ENCODE results near the gene CBX5.
"Not testable (repeated sequence)": the region's sequence is repeated elsewhere in the genome, so short reads cannot be mapped to it uniquely, and the experiment has no call there.

Gene CBX5

DNA sequence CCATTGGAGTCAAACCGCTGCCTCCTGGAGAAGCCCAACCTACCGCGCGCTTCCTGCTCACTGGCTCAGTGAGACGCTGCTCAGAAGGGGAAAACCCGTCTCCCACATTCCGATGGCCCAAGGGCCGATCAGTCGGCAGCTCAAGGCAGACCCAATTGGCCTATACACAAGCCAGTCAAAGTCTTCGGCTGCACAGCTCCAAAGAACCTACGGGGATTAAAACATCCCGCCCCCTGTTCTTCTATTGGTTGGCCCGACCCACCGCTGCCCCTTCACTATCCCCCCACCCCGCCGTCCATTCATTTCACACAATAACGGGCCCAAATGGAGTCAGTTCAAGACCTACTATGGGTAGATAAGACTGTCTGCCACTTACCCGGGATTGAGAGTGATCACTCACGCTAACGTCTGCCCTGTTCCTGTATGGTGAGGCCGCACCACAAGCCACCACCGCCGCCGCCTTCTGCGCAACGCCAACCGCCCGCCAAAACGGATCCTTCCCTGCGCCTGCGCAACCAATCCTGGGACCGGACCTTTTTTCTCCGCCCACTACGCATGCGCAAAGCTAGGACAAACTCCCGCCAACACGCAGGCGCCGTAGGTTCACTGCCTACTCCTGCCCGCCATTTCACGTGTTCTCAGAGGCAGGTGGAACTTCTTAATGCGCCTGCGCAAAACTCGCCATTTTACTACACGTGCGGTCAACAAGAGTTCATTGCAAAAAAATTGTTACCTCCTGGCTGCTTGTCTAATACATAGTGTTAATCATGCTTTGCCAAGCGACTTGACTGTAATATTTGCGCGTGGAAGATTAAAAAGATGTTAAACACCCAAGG is at the start of gene CBX5:
TSS of gene CBX5 (minus strand) at position 491 of the 836 bp plus-strand sequence. CDS start 22,472 bp downstream, outside the sequence.
- no peak for DNase-seq

DNA sequence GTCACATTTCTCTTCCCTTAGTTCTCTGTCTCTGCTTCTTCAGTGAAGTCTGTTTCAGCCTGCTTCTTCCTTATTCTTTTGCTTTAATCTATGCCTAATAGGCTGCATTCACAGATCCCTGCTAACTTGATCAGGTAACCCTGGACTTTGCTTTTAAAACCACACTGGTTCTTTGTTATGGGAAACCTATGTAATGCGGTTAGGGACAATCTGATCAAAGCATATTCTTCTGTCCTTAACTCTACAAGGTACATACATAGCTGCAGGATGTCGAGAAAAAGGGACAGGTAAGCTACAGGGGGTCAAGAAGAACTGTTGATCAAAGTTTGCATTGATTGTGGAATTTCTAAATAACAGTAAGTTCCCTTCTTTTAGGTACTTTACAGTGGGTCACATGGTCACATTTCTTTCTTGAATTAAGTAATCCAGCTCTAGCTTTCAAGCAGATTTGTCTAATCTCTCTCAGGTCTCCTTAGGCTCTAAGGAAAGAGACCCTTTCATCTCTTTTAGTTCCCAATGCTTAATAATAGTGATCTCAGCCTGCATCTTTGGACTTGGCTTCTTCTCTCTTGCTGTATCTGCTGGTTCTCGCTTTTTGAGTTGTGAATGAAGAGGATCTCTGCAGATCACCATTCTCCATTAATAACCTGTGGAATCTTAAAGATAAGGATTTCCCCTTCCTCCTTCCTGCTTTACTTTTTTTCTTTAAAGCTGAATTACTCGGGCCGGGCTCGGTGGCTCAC is 48.8 kb upstream of the CBX5 start:
- DNase-seq = no peak

DNA sequence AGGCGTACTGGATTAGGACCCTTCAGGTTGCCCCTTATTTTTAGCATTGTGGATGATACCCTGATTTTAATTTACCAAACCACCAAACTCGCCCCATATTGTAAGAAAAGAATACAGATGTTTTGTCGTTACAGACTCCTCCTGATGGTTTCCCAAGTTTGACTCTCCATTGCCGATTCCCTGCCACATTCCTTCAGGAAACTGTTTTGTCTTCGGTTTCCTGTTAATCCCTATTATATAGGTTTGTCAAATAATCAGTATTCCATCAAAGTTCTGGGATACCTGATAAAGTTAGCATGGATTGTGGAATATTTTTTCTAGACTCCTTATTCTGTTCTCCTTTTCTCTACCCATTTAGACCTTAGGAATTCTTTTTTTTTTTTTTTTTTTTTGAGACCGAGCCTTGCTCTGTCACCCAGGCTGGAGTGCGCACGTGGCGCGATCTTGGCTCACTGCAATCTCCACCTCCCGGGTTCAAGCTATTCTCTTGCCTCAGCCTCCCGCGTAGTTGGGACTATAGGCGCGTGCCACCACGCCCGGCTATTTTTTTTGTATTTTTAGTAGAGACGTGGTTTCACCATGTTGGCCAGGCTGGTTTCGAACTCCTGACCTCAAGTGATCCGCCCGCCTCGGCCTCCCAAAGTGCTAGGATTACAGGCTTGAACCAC is 45.7 kb upstream of the CBX5 start:
- DNase-seq = not testable (repeated sequence)

DNA sequence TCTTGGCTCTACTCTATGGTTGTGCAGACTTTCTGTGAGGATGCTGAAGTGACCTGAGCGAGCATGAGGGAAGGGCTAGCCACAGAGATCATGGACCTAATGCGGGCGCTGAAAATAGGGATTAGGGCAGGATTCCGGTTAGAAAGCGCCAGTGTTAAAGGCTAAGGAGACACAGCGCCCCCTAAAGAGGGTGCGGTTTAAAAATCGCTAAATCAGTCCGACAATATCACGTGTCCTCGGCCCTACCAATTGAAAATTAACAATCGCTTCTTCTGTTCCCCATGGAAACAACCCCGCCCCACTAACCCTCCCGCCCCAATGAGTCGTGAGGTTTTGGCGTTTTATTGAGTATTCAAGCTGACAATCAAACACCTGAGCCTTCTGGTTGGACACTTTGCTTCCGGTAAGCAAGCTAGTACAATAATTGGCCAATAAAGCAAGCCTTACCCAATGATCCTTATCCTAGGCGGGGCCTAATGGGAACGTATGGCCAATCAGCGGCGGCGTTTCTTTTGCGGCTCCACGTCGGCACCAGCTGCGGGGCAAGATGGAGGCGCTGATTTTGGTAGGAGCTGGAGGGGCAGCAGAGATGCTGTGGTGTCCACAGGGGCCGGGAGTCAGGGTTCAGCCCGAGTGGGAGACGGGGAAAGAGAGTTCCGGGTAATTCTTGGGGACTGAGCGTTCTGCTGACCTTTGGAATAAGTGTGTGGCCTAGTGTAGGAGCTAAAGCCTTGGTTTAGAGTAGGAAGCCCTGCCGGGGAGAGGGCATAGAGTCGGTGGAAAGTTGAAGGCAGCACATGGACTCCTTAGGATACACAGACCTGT is 44.9 kb upstream of the CBX5 start, which contains the start of gene COPZ1:
TSS of gene COPZ1 (plus strand) at position 515 of the 825 bp plus-strand sequence. CDS start at position 548, 33 bp downstream.
- DNase-seq = no peak

DNA sequence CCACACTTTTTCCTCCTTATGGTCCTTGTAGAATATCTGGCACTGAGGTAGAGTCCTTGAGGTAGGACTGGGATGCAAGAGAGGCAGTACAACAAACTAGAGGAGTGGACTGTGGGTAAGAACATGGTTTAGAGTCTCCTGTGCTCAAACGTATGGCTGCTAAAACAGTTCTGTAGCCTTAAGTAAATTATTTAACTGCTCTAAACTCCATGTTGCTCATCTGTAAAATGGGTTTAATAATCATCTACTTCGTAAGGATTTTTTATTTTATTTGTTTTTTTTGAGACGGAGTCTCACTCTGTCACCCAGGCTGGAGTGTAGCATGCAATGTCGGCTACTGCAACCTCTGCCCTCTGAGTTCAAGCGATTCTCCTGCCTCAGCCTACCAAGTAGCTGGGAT is 41.4 kb upstream of the CBX5 start:
- DNase-seq = no peak

DNA sequence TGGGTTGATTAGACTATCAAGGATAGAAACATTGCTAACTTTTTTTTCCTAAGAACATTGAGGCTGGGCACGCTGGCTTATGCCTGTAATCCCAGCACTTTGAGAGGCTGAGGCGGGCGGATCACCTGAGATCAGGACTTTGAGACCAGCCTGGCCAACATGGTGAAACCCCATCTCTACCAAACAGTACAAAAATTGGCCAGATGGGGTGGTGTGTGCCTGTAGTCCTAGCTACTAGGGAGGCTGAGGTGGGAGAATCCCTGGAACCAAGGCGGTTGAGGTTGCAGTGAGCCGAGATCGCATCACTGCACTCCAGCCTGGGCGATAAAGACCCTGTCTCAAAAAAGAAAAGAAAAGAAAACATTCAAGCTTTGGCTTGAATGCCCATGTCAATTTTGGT is 32.4 kb upstream of the CBX5 start:
- DNase-seq = not testable (repeated sequence)

DNA sequence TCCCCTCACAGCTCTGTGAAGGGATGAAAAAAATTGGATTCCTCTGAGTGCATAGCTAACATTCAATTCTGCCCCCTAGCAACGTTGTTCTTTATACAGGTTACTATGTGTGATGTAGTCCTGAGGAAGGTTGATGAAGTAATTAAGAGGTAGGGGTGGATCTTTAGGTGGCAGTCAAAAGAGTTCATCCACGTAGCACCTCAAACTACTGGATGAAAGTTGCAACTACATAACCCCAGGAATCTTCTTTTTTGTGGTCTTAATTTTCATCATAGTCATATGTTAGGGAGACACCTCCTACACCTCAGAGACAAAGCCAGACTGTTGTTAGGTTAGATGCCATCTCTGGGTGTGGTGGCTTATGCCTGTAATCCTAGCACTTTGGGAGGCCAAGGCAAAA is 31.1 kb upstream of the CBX5 start:
- DNase-seq = no peak

DNA sequence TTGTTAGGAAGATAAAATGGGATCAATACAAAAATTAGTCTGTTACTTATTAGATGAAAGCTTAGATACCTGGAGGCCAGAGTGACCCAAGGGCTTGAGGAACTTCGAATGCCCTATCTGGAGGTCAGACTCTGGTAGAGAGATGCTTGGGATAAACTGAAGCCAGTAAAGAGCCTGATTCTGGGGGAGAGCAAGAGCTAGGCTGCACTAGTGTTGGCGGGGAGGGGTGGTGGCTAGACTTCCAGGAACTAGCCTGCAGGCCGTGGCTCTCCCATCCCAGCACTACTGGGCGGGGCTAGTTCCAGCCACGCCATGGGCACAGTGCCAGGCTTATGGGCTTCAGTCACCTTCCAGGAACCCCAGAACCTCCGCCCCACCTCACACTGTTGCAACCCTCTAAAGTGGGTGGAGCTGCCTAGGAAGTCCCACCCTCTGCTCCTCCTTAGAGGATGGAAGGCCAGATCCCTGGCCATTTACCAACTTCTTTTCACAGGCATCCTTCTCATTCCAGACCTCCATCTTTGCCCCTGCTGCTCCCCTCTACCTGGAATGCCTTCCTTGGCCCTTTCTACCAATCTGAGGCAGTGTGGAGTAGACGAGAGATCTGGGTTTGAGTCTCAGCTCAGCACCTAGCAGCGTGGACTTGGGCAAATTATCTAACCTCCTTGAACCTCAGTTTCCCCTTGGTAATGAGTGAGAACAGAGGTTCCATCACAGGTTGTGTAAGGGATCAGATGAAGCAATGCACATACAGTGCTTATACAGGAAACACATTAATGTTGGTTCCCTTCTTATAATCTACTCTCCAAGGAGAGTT is 27.2 kb upstream of the CBX5 start:
- no peak for DNase-seq

DNA sequence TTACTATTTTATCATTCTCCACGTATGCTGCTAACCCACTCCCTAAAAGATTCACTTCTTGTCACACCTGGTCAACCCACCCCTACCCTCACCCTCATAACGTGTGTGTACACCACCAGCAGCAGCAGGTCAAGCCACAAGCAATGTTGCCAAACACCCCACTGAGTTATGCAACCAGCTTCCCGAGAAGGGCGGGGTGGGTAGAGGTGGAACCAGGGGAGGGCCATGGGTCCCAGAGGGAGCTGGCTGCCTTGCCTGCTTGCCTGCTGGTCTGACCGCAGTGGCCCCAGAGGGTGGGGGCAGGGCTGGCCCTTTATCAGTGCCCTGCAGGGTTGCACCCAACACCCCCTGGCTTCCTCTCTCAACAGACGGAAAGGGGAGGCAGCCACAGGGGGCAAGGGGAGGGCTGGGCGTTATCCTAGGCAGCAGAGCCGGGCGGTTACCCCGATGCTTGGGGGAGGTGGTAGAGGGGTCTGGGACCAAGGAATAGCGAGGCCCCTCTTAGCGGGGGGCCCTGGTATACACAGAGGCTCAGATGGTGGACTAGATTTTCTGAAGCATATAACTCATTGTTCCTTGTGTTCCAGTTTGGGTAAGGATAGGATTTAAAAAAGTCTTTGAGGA is 24.4 kb upstream of the CBX5 start:
- DNase-seq = no peak

DNA sequence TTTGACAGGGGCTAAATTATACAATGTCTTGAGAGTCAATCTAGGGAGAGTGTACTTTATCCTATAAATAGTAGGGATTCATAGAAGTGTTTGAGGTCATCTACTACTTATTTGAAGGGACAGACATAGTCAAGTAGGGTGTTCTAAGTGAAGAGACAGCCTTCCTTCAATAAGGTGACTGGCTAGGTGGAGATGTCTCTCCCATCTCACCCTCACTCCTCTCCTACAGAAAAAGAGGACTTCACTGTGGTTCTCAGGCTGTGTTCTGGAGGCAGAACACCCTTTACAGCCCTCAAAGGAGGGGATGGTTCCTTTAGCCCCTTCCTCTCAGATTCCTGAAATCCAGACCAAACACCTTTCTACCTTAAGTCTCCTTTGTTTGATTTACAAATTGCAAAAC is 23.7 kb upstream of the CBX5 start:
- DNase-seq = no peak

DNA sequence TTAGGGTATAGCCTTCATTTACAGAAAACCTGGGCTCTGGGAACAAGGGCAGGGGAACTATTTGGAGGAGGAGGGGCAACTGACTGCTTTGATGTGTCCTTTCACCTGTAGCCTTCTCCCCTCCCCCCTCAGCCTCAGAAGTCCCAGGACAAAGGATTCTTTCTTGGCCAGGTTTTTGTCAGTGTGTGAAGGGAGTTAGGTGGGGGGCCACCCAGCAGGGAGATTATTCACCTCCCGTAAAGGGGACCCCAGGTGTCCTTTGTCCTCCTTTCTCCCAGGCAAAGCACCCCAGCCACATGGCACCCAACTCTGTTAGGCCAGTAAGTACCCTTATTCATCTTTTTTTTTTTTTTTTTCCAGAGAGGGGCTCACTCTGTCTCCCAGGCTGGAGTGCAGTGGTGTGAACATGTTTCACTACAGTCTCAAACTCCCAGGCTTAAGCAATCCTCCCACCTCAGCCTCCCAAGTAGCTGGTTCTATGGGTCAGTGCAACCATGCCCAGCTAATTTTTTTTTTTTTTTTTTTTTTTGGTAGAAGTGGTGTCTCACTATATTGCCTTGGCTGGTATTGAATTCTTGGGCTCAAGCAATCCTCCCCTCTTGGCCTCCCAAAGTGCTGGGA is 21.6 kb upstream of the CBX5 start:
- no peak for DNase-seq

DNA sequence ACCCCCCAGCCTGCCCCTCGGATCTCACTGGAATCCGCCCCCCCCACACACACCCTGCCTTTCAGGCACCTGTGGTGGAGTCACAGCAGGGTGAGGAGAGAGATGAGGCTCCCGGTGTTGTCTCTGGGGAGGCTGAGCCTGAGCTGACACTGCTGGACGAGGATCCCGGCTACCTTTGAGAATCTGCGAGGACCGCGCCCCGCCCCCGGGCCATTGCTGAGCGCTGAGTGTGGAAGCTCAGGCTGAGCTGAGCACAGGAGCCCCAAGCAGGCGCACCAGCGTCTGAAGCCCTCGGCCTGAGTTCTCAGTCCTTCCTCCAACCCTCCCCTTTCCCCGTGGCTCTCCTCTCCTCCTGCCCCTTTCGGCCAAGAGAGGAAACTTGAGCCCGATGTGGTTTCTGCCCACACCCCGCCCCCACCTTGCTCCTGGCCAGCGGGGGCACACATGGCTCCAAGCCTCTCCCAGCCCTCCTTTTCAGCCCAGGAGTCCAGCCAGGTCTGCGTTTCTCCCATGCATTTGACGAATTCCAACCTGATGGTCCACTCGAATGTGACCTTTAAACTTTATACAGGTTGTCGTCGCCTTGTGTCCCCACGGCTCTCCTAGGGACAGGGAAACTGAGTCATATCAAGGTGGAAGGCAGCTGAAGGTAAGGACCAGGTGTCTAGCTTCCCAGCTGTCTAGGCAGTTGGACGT is 21.0 kb upstream of the CBX5 start, which contains the start of gene NFE2:
TSS of gene NFE2 (minus strand) at position 284 of the 696 bp plus-strand sequence. CDS start 5,767 bp downstream, outside the sequence.
- DNase-seq = no peak

DNA sequence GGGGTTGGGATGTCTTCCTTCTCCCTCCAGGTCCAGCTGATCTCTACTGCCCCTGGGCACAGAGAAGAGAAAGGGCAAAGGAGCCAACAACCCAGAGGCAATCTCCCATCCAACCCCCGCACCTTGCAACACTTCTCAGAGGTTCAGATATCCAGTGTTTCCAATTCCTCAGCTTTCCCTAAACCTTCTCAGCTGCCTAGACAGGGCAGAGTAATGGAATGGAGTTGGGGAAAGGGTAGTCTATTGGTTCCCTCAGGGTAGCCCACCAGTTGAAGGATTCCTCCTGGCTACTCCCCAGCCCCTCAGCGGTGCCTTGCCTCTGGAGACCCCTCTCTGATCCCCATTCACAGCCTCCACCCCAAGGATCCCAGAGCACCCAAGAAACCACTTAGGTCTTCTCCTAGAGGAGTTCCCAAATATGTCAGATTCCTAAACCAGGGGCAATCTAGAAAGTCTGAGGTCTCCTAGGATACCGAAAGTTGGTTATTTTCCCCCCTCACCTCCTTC is 20.4 kb upstream of the CBX5 start:
- no peak for DNase-seq

DNA sequence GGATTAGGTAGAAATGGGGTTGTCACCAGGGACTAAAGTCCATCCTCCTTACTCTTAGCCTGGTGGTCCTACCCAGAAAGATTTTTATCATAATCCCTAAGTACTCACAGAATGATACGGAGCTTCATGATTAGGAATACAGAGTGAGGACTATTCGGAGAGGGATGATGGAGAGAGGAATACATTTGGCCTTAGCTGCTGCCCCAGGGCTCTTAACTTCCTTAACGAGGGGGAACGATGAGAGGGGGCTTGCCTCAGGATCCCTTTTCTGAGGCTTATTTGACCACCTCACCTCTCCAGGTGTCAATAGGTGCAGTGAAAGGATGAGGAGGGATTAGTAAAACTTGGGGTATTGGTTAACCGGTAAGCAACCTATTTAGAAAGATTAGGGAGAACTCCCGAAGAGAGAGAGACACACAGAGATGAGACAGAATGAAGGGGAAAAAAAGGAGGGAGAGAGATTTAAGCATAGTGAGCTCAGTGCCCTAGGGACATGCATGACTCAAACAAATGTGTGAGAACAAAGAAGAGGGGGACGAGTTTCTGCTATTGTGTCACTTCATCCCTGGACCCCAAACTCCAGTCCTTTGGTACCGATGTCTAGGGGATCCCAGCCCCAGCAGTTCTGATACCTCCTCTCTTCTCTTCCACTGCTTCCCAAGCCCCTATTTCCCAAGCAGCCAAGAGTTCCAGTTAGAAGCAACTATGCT is 19.7 kb upstream of the CBX5 start:
- no peak for DNase-seq

DNA sequence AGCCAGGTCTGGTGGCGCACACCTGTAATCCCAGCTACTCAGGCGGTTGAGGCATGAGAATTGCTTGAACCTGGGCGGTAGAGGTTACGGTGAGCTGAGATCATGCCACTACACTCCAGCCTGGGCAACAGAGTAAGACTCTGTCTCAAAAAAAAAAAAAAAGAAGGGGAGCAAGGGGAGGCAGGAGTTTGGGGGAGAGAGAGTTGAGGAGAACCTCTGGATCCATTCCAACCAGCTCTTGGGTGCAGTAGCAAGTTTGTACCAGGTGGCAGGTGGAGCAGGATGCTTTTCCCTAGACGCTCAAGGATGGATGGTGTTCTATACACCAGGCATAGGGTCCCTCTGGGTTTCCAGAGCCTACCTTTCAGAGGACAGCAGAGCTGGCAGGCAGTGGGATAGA is 19.0 kb upstream of the CBX5 start:
- no peak for DNase-seq

DNA sequence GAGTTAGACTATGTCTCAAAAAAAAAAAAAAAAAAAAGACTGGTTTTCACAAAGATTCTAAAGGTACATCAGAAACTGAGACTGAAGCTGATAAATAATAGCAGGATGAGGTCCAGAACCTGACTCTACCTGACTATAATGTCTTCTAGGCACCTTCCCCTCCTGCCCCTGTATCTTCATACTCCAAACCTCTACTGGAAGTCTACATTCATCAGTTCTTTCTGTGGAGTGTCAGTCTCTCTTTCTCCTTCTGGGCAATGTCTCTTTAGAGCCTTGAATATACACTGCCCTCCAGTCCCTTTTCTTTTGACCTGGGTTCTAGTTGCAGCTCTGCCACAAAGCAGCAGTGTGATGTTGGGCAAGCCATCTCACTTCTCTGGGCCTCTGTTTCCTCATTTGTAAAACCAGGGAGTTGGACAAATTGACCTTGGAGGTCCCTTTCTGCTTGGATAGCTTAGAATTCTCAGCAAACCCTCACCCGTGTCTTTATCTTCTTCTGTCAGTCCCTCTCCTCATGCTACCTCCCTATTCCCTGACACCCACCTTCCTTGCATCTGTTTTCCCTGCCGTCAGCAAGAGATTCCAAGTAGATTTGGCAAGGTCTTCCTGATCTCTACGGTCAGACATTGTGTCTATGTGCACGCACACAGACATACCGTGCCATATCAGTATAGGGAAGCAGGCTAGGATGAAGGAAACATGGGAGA is 16.6 kb upstream of the CBX5 start:
- DNase-seq = no peak

DNA sequence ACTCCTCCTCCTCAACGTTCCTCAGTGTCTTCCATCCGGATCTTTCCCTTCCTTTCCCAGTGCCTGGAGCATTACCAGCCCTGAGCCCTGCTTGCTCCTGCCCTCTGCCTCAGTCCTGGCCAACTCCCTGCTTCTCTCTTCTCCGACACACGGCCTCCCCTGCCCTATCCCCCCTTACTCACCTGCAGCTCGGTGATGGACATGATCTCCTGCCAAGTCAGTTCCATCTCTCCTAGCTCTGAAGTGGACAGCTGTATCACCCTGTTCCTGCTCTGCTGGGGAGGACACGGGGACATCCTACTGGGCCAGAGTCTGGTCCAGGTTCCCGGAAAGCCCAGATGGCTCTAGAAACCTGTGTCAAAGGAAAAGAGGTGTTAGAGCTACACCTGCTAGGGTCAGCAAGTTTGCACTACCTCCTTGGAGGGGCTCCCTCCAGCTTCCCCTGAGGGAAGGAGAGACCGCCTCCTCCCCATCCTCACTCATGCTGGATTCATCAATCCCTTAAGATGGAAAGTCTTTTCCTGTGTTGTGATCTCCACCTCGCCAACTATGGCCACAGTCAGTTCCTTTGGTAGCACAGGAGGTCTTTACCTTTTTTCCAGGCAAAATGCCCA is 15.1 kb upstream of the CBX5 start:
- DNase-seq = no peak

Measured in cortex of kidney (tissue), 1 donor.